Activated T-cell treated with anti-CD3 and anti-CD28 coated beads for 4 hours (primary cell): ENCODE measurements around the gene LIPK.
"Not testable (repeated sequence)": the region's sequence is repeated elsewhere in the genome, so short reads cannot be mapped to it uniquely, and the experiment has no call there.

ENCODE experiments used
- DNase-seq: peaks from one replicate; pipeline ENCODE4 v3.0.0-alpha.2; 2020

LIPK gene

GRCh38 chr10:88721392-88721791 lies 15.3 kb downstream of the LIPK start:
- no peak for DNase-seq

GRCh38 chr10:88725798-88726197 lies 19.7 kb downstream of the LIPK start:
- DNase-seq = no peak

- no peak for DNase-seq
These were observed 22.2 kb downstream of the LIPK start for GRCh38 chr10:88728107-88728763.

DNA sequence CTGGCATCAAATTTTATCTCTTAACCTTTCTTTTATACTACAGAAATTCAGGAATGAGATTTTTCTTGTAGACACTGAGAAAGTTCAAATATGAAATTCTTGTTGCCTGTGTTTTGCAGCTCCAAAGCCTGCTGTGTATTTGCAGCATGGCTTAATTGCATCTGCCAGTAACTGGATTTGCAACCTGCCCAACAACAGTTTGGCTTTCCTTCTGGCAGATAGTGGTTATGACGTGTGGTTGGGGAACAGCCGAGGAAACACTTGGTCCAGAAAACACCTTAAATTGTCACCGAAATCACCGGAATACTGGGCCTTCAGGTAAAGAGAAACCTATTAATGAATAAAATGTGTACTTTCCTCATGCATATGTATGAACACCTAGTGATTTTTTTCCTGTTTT lies 24.8 kb downstream of the LIPK start:
- DNase-seq = no peak

- DNase-seq = no peak
These were observed 25.2 kb downstream of the LIPK start for GRCh38 chr10:88731296-88731695.

- DNase-seq = no peak
These were observed 27.2 kb downstream of the LIPK start for GRCh38 chr10:88733215-88733614.

GRCh38 chr10:88735661-88736060 lies 29.6 kb downstream of the LIPK start:
- no peak for DNase-seq

- DNase-seq = not testable (repeated sequence)
These were observed 35.9 kb downstream of the LIPK start for GRCh38 chr10:88741921-88742320.

- no peak for DNase-seq
These were observed 36.4 kb downstream of the LIPK start for GRCh38 chr10:88742448-88742847.

- DNase-seq = no peak
These were observed 38.0 kb downstream of the LIPK start for GRCh38 chr10:88744002-88744401.

- no peak for DNase-seq
These were observed 39.6 kb downstream of the LIPK start for GRCh38 chr10:88745633-88746032.

DNA sequence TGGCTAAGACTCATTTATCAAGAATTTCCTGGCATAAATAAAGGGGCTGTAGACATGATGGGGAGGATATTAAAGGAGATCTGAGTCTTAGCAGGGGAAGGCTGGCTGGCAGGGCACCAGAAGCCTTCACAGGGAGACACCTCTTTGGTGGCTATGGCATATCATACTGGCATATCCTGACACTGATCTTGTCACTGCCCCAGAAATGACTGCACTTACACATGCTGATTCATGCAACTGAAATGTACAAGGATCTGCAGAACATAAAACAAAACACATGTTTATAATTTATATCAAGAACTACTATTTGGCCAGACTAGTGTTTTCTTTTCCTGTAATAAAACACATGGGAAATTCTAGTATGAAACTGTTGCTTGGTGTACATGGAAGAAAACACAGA lies 48.2 kb downstream of the LIPK start:
- no peak for DNase-seq

DNA sequence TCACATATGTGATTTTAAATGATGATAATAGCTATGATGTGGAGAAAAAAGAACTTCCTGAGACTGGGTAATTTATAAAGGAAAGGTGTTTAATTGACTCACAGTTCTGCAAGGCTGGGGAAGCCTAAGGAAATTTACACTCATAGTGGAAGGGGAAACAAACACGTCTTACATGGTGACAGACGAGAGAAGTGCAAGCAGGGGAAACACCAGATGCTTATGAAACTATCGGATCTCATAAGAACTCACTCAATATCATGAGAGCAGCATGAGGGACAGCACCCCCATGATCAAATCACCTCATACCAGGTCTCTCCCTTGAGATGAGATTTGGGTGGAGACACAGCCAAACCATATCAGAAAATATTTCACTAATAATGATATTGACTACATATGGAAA lies 49.7 kb downstream of the LIPK start:
- DNase-seq = no peak

GRCh38 chr10:88756660-88757059 lies 50.6 kb downstream of the LIPK start:
- DNase-seq = no peak

GRCh38 chr10:88759366-88760101 lies 53.5 kb downstream of the LIPK start, which contains the start of gene LIPN:
Gene LIPN (plus strand): TSS chr10:88760020. CDS start chr10:88761406, 1,386 bp downstream.
- DNase-seq = no peak

DNA sequence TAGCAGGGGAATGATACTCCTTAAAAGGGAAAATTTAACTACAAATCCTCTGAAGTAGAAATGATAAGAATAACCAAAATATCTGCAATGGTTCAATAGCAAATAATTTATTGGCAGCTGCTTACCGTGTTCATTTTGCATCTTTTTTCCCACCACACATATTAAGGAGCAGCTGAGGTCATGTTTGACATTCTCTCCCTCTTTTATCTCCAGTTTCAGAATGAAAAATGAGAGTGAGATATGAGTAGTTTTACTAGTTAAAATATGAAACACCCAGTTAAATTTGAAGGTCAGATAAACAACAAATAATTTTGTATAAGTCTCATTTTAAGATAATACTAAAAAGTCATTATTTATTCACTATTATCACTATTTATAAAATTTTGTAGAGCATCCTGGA lies 56.9 kb downstream of the LIPK start:
- DNase-seq = no peak

- DNase-seq = no peak
These were observed 57.4 kb downstream of the LIPK start for GRCh38 chr10:88763441-88763840.

DNA sequence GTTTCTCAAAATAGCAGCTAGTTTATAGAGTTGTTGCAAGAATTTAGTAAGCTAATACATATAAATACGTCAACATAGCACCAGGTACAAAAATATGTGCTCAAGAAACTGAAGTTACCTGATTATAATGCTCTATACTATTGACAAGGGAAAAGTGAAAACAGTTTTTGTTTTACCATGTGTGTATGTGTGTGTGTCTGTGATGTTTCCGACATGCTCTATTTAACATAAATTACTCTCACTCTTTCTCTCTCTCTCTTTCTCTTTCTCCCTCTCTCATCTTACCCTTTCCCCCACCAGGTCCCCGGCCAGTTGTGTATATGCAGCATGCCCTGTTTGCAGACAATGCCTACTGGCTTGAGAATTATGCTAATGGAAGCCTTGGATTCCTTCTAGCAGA lies 58.1 kb downstream of the LIPK start:
- no peak for DNase-seq

DNA sequence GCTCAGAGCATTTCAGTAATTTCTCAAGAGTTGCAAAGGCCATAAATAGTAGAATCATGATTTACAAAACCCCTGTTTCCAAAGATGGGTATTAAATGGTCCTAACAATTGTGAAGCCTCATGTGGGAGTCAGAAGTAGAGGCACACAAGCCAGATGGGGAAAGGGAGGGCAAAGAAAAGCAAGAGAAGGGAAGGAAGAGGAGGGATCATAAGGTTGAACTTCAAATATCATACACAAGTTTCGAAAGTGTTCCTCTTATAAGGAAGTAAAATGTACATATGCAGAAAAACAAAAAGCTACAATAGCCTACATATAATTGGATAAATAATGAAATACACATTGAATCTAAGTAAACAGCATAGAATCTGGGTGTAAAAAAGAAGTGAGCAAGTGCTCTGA lies 59.8 kb downstream of the LIPK start:
- DNase-seq = no peak

DNA sequence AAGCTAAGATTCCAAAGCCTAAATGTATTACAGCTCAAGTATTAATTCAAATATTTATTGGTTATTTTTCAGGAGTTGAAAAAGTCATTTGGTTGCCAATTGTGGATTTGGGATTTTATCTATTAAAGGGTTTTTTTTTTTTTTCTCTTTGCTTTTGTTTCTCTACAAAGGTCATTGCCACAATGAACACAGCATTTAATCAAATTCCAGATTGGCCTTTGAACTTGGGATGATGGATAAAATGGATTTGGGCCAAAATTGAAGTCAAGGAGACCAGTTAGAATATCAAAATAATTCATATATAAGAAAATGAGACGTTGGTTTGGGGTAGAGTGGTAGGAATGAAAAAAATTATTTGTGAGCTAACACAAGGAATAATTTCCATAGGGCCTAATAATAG lies 63.3 kb downstream of the LIPK start:
- DNase-seq = no peak

DNA sequence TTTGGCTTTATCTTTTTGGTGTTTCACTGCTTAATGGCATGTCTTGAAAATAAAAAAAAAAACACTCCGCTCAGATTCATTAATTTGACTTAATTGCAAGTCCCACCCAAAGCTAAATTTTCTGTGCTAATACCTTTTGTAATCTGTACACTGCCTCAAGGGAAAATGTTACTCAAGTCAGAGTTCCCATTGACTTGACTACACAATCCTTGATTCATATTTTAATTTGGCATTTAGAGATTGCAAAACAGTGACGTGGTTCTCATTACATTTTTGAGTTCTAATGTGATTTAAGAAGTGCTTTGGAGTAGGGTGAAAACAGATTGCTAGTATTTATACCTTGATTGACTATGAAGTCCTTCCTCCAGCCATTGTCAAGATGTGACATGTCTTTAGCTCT lies 75.2 kb downstream of the LIPK start:
- DNase-seq = no peak

DNA sequence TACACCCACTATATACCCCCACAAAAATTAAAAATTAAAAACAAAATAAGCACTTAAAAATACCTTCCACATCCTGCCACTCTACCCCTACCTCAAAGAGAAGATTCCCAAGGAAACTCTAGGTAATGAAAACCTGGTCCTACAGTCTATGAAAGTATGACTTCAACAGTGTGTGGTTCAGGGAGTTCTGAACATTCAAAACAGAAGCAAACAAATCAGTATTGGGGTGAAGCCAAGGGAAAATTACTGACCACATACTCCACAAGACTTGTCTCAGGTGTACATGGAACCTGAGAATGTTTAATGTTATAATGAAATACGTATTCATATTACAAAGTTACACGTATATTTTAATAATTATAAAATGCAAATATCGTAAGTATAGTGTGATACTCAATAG lies 76.2 kb downstream of the LIPK start:
- DNase-seq = no peak

- no peak for DNase-seq
These were observed 77.7 kb downstream of the LIPK start for GRCh38 chr10:88783724-88784123.

GRCh38 chr10:88786032-88786770 lies 80.2 kb downstream of the LIPK start:
- DNase-seq = no peak
